HG03108 (cell line): ENCODE data around the gene CRK.

Source experiments
- ATAC-seq: cut with Tn5 transposase; IDR thresholded peaks from one replicate; pipeline ENCODE4 v1.9.1; 2021; ENCODE audit warnings: moderate library complexity; ENCODE audit not compliant: unreplicated experiment

CRK gene

DNA sequence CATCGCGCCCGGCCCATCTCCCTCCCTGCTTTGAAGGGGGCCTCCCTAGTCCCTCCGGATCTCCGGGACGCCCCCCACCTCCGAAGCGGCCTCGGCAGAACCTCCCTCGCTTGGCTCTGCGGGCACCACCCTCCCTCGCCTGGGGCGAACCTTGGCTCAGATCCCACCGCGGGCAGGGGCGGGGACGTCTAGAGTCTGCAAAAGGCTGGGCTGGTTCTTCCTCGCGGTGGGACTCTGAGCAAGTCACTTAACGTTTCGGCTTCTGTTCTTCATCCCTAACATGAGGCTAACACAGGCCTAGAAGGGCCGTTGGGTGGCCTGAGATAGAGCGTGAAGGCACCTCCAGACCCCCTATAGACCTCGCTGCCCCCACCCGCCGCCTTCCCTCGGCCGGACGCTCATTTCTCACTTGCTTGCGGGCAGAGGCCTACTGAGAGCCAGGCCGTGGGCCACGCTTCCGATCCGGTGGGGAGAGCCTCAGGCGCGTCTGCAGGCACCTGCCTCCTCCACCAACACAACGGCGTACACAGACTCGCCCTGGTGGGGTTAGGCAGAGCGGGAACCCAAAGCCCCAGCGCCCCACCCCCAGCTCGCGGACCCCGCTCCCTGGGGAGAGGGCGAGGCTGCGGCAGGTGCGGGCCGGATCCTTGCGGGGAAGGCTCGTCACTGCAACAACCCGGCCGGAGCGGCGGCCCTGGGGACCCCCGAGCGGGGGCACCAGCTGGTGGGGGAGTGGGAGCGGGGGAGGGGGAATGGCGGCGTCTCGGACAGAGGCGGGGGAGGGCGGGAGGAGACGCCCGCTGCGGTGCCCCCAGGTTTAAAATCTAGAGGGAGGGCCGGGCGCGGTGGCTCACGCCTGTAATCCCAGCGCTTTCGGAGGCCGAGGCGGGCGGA lies 31.0 kb upstream of the CRK start:
- no peak for ATAC-seq

DNA sequence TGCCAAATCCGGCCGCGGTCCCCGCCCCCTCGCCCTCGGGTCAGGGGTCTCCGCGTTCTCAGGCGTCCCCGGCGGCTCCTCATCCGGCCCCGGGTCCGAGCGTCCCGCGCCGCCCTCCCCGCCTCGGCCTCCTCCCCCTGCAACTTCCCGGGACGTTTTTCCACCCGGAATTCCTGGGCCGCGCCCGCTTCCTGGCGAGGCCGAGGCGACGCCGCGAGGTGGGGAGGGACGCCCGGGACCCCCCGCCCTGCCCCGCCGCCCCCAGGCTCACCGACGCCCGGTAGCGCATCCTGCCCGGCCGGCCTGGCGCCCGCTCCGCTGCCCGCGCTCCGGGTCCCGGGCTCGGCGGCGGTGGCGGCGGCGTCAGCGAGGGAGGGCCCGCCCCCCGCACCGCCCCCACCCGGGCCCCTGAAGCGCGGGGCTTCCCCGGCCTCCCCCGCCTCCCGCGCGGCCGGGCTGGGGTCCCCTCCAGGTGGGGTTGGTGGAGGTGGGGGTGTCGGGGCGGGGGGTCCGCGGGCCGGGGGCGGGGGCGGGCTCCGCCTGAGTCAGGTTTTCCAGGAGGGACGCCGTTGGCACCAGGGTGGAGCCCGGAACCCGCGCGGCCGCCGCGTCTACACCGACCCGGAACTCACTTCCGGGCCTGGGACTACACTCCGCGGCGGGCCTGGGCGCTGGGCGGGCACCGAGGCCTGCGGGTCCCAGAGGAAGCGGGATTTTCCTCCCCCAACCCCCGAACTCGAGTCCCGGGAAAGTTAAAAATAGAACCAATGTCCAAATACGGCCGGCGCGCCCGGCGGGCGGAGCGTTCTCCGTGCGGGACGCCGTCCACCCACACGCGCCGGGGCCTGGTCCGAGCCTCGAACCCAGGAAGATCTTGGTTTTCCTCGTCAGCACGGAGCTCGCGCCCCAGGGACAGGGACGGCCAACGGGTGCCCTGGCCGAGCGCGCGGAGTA lies 29.7 kb upstream of the CRK start:
- peak; percentile 17 for ATAC-seq

DNA sequence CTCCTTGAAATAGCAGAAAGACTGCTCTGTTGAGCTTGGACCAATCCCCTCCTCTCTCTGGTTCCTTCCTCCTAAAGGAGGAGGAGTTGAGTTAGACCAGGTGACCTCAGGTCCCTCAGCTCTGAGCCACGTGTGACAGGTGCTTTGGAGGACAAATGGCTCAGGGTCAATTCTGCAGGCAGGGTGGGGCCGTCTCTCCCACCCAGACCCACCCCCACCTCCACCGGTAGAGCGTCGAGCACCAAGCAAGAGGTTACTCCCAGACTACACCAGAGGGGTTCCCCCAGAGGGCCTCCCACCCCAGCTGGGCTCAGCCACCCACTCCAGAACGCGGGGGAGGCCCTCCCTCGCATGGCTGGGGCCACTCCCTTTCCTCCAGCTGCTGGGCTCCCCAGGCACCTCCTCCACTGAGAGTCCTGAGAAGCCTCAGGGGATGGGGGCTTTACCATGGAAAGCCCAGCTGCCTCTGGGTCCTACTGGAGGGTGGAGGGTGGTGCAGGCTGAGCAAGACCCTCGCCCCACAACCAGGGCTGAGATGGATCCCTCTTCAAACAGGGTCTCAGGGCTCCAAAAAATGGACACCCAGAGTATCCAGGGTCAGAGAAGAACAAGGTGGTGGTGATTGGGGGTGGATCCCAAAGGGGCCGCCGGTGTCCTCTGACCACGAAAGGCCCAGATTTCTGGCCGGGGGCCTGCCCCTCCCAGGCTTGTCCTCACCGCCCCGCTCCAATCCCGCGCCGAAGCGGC lies 28.8 kb upstream of the CRK start:
- peak; percentile 34 for ATAC-seq

DNA sequence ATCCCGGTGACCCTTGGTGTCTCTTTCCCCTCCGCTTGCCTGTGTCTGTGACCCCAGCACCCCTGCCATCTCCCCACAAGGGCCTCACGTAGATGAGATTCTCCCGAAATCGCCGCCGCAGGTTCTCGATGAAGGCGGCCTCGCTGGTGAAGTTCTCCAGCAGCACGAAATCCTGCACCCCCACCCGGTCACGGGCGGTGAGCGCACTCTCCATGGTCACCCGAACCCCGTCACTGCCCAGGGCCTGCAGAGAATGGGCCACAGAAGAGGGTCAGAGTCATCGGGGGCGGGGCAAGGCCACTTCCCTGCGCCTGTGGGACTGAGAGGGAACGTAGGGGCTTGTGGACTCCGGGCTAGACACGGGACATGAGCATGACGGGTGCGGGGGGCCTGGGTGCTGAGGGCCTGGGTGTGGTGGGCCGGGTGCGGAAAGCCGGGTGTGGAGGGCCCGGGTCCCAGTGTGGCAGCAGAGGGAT lies 28.1 kb upstream of the CRK start:
- ATAC-seq: no peak

DNA sequence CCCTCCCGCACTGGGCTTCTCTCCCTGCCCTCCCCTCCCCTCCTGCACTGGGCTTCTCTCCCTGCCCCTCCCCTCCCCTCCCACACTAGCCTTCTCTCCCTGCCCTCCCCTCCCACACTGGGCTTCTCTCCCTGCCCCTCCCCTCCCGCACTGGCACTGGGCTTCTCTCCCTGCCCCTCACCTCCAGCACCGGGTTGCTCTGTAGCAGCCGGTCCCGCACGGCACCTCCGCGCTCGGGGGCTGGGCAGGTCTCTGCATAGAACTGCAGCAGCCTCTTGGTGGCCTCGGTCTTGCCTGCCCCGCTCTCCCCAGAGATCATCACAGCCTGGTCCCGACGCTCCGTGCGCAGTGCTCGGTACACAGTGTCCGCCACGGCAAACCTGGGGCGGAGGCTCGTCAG lies 26.6 kb upstream of the CRK start:
- ATAC-seq: no peak

DNA sequence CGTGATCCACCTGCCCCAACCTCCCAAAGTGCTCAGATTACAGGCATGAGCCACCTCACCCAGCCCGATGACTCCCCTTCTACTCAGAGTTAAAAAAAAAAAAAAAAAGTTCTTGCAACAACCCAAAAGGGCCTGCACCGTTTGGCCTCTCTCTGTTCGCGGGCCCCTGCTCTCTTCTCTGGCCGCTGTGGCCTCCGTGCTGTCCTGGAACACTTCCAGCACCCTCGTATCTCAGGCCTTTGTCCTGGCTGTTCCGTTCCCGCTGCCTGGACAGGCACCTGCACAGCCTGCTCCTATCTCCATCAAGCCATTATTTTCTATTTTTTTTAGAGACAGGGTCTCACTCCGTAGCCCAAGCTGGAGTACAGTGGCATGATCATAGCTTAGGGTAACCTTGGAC lies 25.7 kb upstream of the CRK start:
- no peak for ATAC-seq

DNA sequence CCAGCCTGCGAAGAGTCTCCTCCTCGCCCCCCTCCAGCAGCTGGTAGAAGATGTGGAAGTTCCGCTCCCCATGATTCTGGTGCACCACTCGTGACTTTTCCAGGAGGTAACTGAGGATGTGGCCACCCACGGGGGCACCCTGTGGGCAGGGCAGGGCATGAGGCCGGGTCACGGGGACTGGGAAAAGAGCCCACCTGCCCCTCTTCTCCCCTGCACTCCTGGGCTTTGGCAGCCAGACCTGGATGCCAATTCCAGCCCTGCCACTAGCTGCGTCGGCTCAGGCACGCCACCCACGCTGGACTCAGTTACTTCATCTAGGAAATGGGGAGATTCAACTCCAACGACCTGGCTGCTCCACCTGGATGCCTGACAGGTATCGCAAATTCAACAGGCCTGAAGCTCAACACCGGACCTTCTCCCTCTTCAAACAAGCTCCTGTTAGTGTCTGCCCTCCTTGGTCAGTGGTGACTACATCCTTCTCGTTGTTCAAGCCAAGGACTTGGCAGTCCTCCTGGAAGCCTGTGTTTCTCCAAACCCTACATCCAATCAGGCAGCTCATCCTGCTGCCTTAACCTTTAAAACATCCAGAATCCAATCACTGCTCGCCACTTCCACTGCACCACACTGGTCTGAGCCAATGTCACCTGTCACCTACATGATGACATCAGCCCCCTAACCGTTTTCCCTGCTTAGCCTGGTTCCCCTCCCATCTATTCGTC lies 24.9 kb upstream of the CRK start:
- ATAC-seq: no peak

DNA sequence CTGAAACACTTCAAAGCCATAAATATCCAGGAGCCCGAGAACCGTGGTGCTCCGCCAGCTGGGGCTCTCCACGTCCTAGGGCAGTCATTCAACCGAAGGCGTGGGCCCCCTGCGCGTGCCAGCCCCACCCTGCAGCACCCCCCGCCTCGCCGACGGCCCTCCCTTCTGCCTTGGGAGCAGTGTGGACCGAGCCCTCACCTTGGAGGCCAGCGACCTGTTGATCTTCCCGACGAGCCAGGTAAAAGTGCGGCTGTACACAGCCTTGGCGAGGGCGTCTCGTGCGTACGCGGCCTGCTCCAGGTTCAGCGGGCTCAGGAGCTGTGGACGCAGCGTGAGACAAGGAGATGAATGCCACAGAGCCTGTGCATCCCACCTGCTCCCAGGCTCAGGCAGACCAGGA lies 22.4 kb upstream of the CRK start:
- no peak for ATAC-seq

DNA sequence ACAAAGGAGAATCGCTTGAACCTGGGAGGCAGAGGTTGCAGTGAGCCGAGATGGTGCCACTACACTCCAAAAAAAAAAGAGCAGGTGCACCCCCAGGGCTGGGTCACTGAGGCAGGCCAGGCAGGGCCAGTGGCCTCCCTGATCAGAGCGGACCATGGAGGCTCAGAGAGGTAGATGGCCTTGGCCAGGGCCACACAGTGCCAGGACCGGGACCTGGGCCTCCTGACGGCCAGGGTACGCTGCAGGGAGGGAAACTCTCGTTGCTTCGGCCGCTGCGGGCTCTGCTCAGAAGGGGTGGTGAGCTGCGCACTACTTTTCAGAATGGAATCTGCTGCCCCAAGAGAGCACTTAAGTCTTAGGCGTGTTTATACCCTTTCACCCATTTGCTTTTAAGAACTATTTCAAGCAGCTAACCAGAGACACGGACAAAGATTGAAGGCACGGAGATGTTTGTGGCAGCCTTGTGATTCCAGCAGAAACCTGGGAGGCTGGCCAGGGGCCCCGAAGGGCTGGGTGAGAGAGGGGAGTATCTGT lies 19.4 kb upstream of the CRK start:
- ATAC-seq: no peak

DNA sequence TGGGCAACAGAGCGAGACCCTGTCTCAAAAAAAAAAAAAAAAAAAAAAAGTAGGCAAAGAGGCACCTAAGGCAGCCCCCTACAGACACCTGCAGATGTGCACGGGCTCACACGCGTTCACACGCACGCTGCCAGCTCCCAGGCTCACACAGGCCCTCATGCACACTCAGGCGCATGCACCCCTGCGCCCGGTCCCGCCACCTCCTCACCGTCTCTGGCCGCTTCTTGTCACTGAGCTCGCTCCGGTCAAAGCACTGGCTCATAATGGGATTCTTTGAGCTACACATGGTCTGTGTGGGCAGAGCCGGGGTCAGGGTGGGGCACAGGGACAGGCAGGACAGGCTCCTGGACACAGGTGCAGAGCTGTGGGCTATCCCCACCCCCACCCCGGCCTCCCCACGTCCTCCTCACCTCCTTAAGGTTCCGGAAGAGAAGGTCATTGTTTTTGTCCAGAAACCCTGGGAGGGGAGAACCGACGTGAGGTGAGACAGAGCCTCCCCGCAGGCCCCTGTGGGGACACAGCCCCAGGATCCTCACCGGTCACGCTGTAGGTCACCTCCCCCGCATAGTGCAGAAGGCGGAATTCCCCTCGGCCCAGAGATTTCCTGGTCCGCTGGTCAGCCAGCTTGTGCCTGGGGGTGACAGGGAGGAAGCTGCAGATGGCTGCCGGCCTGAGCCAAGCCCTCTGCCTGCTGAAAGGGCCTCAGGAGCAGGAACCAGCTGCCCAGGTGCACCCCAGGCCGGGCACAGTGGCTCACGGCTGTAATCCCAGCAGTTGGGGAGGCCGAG lies 18.6 kb upstream of the CRK start:
- ATAC-seq: peak; percentile 54

DNA sequence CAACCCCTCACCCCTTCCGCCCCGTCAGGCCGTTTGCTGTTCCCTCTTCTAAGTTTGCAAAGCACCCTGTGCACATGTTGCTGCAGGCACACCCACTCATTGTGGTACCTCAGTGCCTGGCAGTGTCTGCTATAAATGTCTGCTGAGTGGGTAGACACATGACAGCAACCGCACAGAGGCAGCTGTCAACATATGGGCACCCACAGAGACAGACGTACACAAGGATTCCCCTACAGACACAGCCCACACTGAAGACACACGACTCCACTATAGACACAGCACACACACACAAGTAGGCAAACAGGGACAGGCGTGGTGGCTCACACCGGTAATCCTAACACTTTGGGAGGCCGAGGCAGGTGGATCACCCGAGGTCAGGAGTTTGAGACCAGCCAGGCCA lies 17.8 kb upstream of the CRK start:
- ATAC-seq: no peak

DNA sequence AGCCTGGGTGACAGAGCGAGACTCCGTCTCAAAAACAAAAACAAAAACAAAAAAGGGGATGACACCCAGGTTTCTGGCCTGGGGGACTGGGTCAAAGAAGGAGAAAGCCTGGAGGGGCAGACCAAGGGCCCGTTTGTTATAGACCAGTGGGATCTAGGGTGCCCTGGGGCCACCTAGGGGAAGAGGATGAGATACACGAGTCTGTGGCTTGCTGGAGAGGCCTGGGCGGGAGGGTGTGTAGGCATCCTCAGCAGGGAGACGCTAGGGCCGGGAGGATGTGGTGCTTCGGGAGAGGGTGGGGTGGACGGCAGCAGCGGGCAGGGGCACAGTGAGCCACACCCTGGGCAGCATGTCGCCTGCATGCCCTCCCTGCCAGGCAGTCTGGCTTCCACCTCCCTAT lies 17.1 kb upstream of the CRK start:
- ATAC-seq: no peak

DNA sequence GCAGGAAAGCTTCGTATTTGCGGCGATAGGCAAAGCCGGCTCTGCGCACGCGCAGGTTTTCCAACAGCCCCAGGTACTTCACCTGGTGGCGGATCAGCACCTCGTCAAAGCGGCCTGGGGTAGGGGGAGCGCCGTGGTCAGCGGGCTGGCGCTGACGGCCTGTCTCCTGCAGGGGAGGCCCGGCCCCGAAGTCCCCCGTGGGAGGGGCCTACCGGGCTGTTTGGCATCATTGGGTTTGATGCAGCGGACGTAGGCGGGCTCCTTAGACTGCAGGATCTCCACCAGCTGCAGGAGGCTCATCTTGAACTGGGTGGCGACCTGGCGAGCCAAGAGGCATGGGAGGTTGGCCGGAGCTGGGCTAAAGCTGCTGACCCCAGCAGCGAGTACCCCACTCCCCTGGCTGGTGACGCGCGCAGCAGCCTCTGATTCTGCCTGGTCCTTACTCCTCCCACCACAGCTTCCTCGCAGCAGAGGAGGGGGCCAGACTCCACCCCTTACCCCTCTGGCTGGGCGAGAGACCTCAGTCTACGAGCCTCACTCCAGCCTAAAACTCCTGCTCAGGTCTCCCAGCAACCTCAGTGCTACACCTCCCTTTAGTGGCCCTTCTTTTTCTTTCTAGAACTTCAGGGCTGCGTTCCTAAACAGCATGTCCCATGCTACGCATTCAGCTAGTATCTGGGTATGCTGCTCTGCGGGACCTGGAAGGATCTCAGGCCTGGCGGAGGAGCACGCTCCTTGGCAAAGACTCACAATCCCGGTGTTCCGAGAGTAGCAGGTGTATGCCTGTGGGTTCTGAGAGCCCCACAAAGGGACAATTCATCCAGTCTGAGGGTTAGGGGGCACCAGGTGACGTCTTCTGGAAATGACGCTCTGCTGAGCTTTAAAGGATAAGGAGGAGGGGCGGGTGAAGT lies 16.1 kb upstream of the CRK start:
- no peak for ATAC-seq

DNA sequence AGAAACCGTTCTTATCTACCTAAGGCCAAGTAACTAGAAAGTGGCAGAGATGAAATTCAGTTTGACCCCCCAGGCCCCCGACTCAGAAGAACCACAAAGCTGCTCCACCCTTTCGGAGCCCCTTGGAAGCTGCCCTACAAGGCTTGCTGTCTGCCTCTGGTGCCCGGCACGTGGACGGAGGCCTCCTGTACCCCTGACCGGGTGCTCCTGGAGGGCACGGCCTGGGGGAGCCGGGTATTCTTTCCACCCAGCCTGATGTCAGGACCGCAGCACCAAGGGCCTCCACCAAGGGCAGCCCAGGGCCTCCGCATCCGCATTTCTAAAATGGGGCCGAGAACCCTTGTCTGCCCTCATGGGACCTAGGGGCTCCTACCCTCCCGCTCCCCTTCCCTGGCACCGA lies 15.5 kb upstream of the CRK start:
- no peak for ATAC-seq

DNA sequence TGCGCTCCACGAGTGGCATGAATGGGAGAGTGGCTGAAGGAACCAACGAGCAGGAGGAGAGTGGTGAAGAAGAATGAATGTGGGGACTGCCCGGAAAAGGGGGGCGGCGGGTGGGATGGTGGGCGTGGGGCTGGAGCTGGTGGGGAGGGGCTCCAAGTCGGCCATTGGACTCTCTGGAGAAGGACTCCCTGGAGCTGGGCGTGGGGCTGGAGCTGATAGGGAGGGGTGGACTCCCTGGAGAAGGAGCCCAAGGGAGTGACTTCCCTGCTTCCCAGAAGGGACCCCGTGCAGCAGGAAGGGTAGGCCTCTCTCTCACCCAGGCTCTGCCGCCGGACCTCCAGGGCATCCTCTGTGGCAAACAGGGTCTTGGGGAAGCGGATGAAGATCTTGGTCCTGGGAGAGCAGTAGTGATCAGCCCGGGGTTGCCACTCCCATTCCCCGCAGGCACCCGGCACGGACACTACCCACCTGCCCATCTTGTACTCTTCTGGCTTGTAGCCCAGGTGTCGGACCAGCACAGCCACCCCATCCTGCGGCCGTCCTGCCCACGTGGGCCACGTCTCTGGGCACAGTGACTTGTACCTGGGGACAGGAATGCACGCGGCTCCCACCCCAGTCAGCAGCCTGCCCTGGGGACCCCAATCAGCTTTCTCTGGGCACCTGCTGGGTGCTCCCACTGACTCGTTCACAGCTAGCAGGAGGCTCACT lies 14.9 kb upstream of the CRK start:
- ATAC-seq: no peak

DNA sequence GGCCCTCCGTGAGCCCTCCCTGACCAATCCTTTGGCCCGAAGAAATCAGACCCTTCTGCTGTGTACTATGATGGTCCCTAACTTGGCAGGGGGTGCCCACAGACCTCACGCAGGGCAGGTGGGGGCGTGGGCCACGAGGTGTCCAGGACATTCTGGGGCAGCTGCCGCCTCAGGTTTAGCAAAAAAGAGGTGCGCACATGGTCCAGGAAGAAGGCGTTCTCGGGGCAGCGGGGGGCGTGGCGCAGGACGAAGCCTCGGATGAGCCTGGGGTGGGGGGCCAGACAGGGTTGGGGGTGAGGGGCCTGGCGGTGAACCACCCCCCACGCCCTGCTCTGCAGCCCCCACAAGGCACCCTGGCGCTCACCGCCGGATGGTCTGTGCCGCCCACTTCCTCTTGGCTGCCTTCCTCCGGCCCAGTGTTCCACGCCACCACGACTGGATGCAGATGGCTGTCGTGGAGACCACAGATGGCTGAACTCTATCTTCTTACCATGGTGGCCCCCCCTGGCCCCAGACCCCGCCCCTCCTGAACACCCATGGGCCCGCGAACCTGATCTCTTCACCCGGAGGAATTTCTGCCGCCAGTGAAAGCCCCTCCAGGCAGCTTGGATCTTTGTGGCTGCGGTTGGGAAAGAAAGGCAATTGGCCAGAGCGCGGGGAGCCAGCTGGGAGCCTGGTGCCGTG lies 14.2 kb upstream of the CRK start:
- no peak for ATAC-seq

DNA sequence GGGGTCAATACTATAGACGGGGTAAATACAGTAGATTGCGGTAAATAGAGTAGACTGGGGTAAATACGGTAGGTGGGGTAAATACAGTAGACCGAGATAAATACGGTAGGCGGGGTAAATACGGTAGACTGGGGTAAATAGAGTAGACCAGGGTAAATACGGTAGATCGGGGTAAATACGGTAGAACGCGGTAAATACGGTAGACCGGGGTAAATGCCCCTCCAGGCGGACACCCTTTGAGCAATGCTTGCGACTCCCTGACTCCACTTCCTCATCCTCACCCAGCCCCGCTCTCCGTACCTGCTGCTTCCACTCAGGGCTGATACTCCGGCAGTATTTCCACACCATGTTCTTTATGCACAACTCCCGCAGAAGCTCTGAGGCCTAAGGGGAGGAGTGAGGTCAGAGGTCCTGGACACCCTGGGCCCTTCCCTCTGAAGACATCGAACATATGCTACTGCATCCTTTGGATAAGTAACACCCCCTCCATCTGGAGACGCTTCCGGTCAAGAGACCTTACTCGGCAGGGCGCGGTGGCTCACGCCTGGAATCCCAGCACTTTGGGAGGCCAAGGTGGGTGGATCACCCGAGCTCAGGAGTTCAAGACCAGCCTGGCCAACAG lies 13.3 kb upstream of the CRK start:
- ATAC-seq: no peak
